Activated T-cell treated with anti-CD3 and anti-CD28 coated beads for 1 hour (primary cell): Measurements from ENCODE around the gene FIGLA.
A peak's percentile ranks its signal among the peaks of the same experiment; 100 is the strongest.

Experiments used
- DNase-seq: peaks from one replicate; pipeline ENCODE4 v3.0.0-alpha.2; 2020; ENCODE audit warnings: low read depth

Gene FIGLA

GRCh38 chr2:70775141-70775540 is 15.3 kb downstream of the FIGLA start:
- DNase-seq: no peak

GRCh38 chr2:70772486-70773155 is 17.8 kb downstream of the FIGLA start:
- DNase-seq: no peak

- DNase-seq: no peak
These were observed 19.0 kb downstream of the FIGLA start for GRCh38 chr2:70771446-70771845.

GRCh38 chr2:70769450-70769849 is 21.0 kb downstream of the FIGLA start:
- no peak for DNase-seq

GRCh38 chr2:70768590-70769085 is 21.8 kb downstream of the FIGLA start:
- DNase-seq: no peak

- peak; percentile 12 for DNase-seq
These were observed 22.5 kb downstream of the FIGLA start, which contains the start of gene ADD2 for GRCh38 chr2:70767699-70768589. Gene ADD2, minus strand, starts transcription at chr2:70768200. Its CDS starts 61,792 bp downstream, at chr2:70706408.

- DNase-seq: no peak
These were observed 23.3 kb downstream of the FIGLA start for GRCh38 chr2:70767079-70767698.

GRCh38 chr2:70766357-70767078 is 23.9 kb downstream of the FIGLA start:
- no peak for DNase-seq

- DNase-seq: no peak
These were observed 24.9 kb downstream of the FIGLA start for GRCh38 chr2:70765507-70765906.

GRCh38 chr2:70759446-70759845 is 31.0 kb downstream of the FIGLA start:
- DNase-seq: no peak

GRCh38 chr2:70757966-70758365 is 32.5 kb downstream of the FIGLA start:
- no peak for DNase-seq

- no peak for DNase-seq
These were observed 33.1 kb downstream of the FIGLA start for GRCh38 chr2:70757360-70757759.

GRCh38 chr2:70756128-70756527 is 34.3 kb downstream of the FIGLA start:
- no peak for DNase-seq

- no peak for DNase-seq
These were observed 36.5 kb downstream of the FIGLA start for GRCh38 chr2:70753902-70754301.

- no peak for DNase-seq
These were observed 37.4 kb downstream of the FIGLA start for GRCh38 chr2:70753031-70753430.

GRCh38 chr2:70752396-70752795 is 38.0 kb downstream of the FIGLA start:
- no peak for DNase-seq

GRCh38 chr2:70751881-70752280 is 38.6 kb downstream of the FIGLA start:
- DNase-seq: no peak

- no peak for DNase-seq
These were observed 40.1 kb downstream of the FIGLA start for GRCh38 chr2:70750320-70750719.

GRCh38 chr2:70748002-70748784 is 42.2 kb downstream of the FIGLA start:
- DNase-seq: no peak

GRCh38 chr2:70747284-70747683 is 43.2 kb downstream of the FIGLA start:
- DNase-seq: no peak
